Epithelial cell of prostate (primary cell): ENCODE measurements around the gene TRH.

Experiments
- DNase-seq: peaks from one replicate; pipeline ENCODE4 v3.0.0-alpha.2; 2011; ENCODE audit warnings: low read depth, low spot score
- H3K27ac ChIP-seq: fragments of 450-650 bp; 2 replicates; pipeline ENCODE4 v1.5.1; 2017; ENCODE audit warnings: mild to moderate bottlenecking

Gene TRH, protein sequence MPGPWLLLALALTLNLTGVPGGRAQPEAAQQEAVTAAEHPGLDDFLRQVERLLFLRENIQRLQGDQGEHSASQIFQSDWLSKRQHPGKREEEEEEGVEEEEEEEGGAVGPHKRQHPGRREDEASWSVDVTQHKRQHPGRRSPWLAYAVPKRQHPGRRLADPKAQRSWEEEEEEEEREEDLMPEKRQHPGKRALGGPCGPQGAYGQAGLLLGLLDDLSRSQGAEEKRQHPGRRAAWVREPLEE

DNA sequence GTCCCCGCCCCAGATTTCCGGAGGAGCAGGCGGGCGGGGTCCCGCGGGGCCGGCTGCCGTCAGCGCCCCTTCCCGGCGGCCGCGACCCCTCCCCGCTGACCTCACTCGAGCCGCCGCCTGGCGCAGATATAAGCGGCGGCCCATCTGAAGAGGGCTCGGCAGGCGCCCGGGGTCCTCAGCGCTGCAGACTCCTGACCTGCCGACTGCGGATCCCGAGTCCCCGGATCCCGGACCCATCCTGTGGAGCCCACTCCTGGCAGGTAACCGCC lies at the start of gene TRH:
TSS of gene TRH (plus strand) at position 157 of the 269 bp plus-strand sequence. CDS start 1,097 bp downstream, outside the sequence.
- no peak for DNase-seq
- H3K27ac ChIP-seq: no peak within 1 kb of the TSS

- H3K27ac ChIP-seq: no peak overlapping the region
- no peak for DNase-seq
Observed at GRCh38 chr3:129927072-129927471, 47.4 kb upstream of the TRH start.

- H3K27ac ChIP-seq: no peak overlapping the region
- DNase-seq: no peak
Observed at GRCh38 chr3:129929383-129929782, 45.1 kb upstream of the TRH start.

- H3K27ac ChIP-seq: no peak overlapping the region
- no peak for DNase-seq
Observed at GRCh38 chr3:129933471-129933870, 41.0 kb upstream of the TRH start.

- DNase-seq: no peak
- no peak overlapping the region for H3K27ac ChIP-seq
Observed at GRCh38 chr3:129934234-129935123, 40.0 kb upstream of the TRH start.

DNA sequence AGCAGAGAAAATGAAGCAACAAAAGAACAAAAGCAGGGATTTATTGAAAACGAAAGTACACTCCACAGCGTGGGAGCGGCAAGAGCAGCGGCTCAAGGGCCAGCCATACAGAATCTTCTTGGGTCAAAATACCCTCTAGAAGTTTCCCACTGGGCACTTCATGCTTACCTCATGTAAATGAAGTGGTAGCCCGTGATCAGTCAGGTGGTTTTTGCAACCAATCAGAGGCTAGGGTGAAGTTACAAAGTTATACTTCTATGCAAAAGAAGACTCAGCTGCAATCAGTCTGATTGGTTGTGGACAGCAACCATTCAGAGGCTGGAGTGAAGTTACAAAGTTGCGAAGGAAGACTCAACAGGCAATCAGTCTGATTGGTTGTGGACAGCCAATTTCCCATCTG lies 37.8 kb upstream of the TRH start:
- DNase-seq: no peak
- H3K27ac ChIP-seq: no peak overlapping the region

- no peak for DNase-seq
- H3K27ac ChIP-seq: no peak overlapping the region
Observed at GRCh38 chr3:129937717-129938116, 36.8 kb upstream of the TRH start.

DNA sequence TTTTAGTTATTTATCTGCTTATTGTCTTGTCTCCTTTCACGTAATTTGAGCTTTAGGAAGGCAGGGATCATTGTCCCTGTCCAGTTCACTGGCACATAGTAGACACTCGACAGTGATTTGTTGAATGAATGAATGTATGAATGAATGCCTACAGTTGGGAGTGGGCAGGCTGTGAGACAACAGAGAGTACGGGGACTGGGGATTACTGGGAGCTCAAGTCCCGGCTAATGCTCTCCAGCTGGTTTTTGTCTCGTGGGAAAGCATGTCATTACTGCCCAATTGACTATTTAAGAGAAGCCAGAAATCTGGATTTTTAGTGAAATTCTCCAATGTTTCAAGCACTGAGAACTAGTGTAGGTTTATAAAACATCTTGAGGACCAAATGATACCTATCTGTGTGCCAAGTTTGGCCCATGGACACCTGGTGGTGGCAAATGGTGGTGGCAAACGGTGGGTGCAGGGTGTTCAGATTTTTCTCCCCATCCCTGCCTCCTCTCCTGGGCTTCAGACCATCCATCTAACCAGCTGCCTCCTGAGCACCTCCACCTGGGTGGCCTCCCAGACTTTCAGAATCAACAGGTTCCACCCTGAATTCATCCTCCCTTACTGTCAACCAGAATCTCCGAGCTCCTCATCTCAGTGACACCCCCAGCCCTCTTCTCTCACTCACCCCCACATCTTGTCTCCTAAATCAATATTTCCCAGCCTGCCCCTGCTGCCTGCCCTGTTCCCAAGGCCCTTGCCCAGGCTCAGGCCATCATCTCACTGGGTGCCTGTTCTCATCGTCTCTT lies 36.2 kb upstream of the TRH start:
- DNase-seq: no peak
- no peak overlapping the region for H3K27ac ChIP-seq

DNA sequence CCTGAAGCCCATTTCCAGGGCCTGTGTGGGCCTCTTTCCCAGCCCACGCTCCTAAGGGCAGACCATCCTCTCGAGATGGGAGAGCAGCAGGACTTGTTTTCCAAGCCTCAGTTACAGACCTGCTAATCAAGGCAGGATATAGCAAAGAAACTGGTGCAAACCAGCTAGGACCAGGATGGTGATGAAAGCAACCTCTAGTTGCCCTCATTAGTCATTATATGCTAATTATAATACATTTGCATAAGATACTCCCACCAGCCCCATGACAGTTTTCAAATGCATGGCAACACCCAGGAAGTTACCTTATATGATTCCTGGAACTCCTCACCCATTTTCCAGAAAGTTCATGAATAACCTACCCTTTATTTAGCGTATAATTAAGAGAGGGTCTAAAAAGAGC lies 34.4 kb upstream of the TRH start:
- DNase-seq: no peak

GRCh38 chr3:129942296-129942695 lies 32.2 kb upstream of the TRH start:
- no peak for DNase-seq
- no peak overlapping the region for H3K27ac ChIP-seq

More for the DNA sequence above, 34.4 kb upstream of the TRH start:
- H3K27ac ChIP-seq: no peak overlapping the region

DNA sequence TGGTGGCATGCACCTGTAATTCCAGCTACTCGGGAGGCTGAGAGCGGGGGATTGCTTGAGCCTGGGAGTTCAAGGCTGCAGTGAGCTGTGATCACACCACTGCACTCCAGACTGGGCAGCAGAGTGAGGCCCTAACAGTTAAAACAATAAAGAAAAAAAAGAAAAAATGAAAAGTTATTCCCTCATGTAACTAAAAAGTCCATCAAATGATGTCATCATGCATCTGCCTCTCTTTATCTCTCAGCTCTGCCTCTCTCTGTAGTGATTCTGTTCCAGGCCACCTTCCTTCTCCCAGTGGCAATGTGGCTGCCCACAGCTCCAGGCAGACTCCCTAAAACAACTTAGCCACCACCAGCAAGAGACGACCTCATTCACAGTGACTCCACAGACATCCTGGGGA lies 31.5 kb upstream of the TRH start:
- no peak for DNase-seq
- H3K27ac ChIP-seq: no peak overlapping the region

DNA sequence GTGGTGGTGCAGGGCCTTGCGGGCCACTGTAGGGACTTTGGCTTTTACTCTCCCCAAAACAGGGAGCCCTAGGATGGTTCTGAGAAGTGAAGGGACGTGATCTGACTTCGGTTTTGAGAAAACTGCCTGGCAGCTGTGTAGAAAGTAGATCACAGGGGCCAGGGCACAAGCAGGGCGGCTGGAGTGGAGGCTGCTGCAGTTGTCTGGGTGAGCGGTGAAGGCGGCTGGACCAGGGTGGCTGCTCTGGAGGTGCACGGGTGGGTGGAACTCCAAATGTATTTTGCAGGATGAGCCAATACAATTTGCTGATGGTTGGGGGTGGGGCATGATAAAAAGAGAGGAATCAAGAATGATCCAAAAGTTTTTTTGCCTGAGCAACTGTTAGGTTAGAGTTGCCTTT lies 29.8 kb upstream of the TRH start:
- no peak overlapping the region for H3K27ac ChIP-seq
- no peak for DNase-seq

- no peak overlapping the region for H3K27ac ChIP-seq
- DNase-seq: no peak
Observed at GRCh38 chr3:129947538-129948240, 26.8 kb upstream of the TRH start.

GRCh38 chr3:129950318-129951046 lies 24.0 kb upstream of the TRH start:
- H3K27ac ChIP-seq: no peak overlapping the region
- DNase-seq: no peak

DNA sequence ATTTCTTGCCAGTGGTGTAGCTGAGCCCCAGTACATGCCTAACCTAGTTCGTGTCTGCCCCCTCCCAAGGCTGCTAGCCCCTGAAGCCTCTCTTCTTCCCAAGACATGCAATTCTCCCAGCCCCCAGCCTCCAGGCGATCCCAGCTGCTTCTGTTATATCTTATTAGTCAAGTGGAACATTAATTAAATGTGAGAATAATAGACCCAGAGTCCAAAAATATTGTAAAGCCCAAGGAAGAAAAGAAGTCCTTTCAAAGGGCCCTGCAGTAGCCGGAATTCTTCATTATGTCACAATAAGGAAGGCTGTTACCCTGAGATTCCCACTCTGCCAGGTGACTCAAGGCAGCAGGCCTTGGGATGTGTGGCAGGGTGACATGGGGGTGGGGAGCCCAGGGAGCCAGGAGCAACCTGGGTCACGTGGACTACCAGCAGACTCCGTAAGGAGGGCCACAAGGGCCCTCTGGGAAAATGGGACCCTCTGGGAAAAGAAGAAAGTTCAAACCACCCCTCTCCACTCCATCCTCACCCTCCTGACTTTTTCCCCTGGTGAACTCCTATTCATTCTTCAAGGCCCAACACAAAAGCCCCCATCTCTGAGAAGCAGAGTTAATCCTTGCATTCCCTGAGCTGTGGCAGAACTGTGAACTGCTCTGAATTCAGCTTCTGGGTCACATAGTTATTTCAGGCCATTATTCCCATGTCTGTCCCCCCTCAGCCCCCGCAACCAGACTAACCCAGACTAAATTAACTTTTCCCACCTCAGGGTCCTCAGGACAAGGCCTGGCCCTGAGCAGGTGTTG lies 21.8 kb upstream of the TRH start:
- DNase-seq: no peak
- no peak overlapping the region for H3K27ac ChIP-seq

- no peak for DNase-seq
Observed at GRCh38 chr3:129953621-129954020, 20.9 kb upstream of the TRH start.

DNA sequence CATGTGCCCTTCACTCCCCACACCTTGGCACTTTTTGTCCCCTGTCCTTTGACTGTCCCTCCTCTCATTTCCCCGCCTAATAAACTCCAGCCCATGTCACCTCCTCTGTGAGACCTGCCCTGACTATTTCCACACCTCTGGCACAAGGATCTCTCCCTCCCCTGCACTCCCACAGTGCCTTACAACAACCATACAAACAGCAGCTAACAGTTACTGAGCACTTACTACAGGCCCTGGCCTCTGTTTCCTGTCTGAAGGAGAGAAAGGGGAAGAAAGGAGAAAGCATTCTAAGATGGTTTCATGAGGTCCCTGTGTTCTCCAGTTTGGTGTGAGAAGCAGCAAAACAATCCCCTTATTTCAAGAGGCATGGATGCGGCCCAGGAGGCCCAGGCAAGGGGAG lies 20.0 kb upstream of the TRH start:
- no peak overlapping the region for H3K27ac ChIP-seq
- no peak for DNase-seq

More at GRCh38 chr3:129953621-129954020, 20.9 kb upstream of the TRH start:
- no peak overlapping the region for H3K27ac ChIP-seq

- H3K27ac ChIP-seq: no peak overlapping the region
Observed at GRCh38 chr3:129956936-129957335, 17.6 kb upstream of the TRH start.

DNA sequence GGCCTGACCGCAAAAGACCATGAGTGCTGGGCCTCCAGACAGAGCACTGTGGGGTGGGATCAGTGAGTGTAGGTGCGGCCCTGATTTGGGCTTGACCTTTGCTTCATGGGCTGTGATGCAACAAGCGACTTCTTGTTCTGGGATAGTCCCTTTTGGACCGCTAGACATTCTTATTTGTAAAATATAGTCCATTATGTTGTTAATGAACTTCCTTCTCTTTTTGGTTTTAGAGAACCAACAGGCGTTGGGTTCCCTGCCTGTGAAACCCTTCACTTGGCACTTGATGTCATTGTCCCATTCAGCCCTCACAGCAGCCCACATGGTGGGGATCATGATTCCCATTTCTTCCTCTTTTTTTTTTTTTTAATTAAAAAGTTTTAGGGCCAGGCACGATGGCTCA lies 15.8 kb upstream of the TRH start:
- no peak for DNase-seq
- H3K27ac ChIP-seq: no peak overlapping the region

More at GRCh38 chr3:129956936-129957335, 17.6 kb upstream of the TRH start:
- DNase-seq: no peak
